GM18511 (cell line): ENCODE results near the gene FAS.

Experiments
- ATAC-seq: cut with Tn5 transposase; IDR thresholded peaks from one replicate; pipeline ENCODE4 v1.9.1; 2021; ENCODE audit warnings: mild to moderate bottlenecking, moderate library complexity; ENCODE audit not compliant: unreplicated experiment

FAS gene

DNA sequence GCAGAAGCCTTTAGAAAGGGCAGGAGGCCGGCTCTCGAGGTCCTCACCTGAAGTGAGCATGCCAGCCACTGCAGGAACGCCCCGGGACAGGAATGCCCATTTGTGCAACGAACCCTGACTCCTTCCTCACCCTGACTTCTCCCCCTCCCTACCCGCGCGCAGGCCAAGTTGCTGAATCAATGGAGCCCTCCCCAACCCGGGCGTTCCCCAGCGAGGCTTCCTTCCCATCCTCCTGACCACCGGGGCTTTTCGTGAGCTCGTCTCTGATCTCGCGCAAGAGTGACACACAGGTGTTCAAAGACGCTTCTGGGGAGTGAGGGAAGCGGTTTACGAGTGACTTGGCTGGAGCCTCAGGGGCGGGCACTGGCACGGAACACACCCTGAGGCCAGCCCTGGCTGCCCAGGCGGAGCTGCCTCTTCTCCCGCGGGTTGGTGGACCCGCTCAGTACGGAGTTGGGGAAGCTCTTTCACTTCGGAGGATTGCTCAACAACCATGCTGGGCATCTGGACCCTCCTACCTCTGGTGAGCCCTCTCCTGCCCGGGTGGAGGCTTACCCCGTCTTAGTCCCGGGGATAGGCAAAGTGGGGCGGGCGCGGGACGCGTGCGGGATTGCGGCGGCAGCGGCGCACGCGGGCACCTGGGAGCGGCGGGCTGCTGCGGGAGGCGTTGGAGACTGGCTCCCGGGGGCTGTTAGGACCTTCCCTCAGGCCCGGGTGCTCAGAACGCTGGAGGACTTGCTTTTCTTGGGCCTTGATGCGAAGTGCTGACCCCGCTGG, at the start of gene FAS:
FAS (plus strand) TSS at position 415 of the 777 bp plus-strand sequence; CDS start at position 494, 79 bp downstream.
- ATAC-seq, result peak; percentile 76

DNA sequence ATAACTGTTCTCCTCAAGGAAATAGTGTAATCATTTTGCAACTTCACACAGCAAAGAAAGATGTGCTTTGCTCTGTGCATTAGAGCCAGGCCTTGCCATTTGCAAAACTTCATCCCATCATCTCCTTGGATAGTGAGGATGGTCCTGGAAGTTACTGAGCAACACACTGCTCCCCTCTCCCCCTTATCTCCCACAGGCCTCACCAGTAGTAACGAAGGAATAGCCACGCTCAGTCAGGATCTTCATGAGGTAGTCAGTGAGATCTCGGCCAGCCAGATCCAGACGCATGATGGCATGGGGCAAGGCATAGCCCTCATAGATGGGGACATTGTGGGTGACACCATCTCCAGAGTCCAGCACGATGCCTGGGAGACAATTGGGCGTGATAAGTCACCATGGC, 49.6 kb upstream of the FAS start:
- ATAC-seq, result no peak

DNA sequence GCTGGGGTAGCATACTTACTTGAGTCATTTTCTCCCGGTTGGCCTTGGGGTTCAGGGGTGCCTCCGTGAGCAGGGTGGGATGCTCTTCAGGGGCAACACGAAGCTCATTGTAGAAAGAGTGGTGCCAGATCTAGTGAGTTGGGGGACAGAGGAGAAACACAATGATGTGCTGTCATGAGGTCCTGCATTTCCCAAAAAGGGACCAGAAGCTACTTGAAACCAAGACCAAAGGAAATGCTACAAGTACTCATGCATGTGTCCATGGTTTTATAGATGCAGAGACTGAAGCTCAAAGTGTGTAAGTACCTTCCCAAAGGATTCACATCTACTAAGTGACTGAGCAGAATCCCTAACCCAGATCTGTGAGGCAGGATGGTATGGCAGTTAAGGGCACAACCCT, 46.8 kb upstream of the FAS start:
- ATAC-seq, result no peak

DNA sequence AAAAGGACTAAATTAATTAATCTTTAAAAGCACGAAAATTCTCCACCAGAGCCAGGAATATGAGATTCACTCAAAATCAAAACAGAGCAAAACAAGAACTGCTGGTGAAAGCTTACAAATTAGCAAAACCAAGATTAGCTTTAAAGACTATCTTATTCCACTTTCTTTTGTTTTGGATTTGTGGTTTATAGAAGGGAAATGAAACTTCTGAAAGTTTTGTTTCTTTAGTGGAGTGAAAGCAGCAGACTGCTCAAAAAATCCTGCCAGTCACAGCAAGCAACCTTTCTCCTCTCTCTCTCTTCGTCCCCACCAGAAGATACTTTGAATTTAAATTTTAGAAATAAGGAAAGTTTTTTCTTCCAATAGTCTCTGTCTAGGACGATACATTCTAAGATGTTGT, 45.8 kb upstream of the FAS start:
- ATAC-seq, result peak; percentile 60

DNA sequence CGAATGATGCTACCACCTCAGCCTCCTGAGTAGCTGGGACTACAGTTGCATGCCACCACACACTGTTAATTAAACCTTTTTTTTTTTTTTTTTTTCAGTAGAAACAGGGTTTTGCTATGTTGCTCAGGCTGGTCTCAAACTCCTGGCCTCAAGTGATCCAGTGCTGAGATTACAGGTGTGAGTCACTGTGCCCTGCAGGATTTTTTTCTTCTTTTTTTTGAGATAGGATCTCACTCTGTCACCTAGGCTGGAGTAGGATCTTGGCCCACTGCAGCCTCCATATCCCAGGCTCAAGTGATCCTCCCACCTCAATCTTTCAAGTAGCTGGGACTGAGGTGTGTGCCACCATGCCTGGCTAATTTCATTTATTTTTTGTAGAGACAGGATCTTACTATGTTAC, 44.4 kb upstream of the FAS start:
- ATAC-seq, result no peak

DNA sequence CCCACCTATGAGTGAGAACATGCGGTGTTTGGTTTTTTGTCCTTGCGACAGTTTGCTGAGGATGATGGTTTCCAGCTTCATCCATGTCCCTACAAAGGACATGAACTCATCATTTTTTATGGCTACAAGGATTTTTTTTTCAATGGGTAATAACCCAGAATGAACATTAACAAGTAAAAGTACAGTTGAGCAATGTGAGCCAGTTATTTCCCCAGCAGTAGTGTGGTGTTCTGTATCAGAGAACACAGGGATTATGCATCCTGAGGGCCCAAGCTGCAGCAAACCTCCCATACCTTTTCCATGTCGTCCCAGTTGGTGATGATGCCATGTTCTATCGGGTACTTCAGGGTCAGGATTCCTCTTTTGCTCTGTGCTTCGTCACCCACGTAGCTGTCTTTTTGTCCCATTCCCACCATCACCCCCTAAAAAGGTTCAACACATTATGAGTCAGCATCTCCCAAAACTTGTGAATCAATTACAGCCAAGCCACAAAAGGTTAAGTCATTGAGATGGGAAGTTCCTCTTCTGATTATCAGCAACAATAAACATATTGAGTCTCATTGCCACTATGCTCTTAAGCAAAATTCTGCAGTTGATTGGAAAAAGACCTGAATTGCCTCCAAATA, 43.5 kb upstream of the FAS start:
- ATAC-seq, result no peak

DNA sequence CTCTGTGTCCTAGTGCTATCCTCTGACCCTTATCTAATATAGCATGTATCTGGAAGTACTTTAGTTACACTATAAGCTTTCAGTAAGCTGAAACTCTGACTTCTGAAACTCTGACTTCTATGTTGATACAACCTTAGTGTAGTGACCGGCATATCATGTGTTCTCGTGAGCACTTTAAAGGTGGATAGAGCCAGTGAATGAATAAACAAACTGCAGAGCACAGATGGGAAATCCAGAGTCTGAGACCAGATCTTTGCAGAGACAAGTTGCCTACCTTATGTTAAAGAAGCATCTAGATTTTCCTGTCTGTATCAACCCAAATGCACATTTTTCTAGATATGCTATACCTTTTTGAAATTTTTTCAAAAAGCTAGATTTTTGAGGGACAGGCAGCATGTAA, 41.5 kb upstream of the FAS start:
- no peak for ATAC-seq

DNA sequence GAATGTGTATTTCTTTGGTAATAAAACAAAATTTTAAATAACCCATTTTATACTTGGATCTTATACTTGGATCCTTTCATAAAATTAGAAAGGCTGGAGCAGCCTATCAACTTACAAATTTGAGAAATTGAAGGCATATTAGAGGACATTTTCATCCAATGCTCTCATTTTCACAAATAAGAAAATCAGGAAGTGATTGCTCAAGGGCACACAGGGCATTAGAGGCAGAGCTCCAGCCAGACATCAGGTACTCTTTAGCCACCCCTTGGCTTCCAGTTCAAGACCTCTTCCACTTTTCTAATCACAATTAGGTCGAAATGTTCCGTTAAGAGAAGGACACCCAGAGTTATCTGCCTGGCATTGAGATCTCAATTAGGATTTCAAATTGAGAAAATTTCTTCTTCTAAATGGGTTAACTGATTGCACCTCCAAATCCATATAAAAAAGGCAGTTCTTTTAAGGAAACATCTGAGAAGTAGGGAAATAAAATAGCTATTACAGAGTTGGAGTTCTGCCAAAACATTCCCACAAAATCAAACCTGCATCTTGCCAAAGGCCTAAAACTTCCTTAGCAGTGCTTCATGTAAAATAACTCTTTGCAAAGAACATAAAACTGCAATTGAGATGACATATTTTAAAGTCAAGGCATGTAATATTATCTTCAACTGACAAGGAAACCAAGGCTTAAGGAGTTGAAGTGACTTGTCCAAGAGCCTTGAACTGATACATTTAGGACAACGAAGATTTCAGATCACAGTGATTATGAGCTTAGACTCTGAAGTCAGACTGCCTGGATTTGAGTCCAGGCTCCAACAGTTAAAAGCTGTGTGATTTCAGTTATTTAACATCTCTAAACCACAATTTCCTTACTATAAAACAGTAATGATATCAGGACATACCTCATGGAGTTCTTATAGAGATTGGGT, 40.4 kb upstream of the FAS start:
- no peak for ATAC-seq

DNA sequence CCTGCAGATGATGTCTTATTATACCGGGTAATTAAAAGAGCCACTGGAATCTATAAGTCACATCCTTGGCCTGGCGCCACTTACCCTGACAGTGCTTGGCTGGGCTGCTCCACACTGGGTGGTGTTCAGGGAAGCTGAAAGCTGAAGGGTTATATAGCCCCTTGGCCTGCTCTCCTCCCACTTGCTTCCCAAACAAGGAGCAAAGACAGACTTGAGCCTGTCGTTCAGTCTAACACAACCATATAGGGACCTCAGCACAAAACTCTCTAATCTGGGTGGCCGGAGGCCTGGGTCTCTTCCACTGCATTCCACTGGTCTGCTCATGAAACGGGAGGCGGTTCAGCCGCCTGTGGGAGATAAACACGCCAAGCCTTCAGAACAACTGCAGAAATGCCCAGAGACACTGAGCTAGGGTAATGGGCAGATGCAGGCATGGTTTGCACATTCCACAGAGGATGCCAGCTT, 37.9 kb upstream of the FAS start, which contains the start of gene ACTA2:
ACTA2 (minus strand) TSS at position 127 of the 465 bp plus-strand sequence. CDS start 3,843 bp downstream, outside the sequence.
- no peak for ATAC-seq

DNA sequence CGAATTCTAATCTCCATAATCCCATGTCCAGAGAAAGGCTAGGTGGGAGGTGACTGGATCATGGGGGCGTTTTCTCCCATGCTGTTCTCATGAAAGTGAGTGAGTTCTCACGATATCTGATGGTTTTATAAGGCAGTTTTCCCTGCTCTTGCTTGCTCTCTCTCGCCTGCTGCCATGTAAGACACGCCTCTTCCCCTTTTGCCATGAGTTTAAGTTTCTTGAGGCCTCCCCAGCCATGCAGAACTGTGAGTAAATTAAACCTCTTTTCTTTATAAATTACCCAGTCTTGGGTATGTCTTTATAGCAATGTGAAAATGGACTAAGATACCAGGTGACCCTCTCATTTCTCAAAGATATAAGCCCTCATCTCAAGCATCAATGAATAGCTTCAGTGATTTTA, 36.9 kb upstream of the FAS start:
- no peak for ATAC-seq

DNA sequence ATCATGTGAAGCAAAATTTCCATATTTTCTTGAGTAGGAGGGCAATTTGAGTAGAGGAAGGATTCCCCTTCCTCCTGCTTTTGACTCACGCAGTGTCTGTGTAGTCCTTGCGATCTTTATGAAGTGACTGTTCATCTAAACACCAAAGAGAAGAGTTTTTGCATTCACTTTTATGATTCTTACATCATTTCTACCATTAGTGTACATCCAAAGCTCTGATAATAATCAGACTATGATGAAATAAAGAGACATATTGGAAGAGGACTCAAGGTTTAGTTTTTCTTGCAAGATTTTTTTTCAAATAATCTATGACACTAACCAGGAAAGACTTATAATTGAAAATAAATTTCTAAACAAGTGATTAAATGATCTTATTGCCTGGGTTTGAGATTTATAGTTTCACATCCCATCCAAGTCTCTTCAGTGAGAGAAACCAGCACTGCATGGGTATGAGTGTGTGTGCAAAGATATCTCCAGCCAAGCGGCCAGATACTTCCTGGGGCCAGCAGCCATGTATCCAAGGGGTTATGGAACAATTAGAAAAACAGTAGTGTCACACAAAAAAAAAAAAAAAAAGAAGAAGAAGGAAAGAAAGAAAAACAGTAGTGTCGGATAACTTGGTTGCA, 36.0 kb upstream of the FAS start:
- ATAC-seq, result no peak

DNA sequence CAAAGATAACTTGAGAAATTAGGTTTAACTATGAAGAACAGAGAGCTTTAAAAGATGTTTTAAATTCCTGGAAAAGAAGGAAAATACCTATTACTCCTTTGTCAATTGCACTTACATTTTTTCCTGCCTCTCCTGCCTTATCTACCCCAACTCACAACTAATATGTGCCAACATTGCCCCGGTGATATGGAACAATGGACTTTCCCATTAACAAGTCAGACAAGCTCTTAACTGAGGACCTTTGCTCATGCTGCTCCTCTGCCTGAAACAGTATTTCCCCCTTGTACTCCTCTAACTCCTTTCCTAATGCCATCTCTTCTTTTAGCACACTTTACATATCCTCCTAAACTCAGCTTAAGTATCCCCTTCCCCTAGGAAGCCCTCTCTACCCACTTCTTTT, 33.2 kb upstream of the FAS start:
- ATAC-seq, result no peak

DNA sequence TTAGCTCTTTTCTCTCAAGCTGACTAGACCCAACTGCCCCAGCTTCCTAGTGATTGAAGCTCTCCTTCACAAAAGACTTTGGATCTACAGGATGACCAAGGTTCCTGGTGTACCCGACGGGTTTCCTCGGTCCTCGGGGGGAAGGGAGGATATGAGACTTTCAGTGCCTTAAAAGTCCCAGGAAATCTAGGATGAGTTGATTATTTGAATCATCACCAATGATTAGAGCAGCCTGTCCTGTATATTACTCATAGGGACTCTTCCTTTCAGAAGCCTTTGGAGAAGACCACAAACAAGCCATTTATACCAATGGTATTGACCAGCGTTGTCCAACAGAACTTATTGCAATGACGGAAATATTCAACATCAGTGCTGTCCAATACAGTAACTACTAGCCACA, 31.9 kb upstream of the FAS start:
- ATAC-seq, result no peak

DNA sequence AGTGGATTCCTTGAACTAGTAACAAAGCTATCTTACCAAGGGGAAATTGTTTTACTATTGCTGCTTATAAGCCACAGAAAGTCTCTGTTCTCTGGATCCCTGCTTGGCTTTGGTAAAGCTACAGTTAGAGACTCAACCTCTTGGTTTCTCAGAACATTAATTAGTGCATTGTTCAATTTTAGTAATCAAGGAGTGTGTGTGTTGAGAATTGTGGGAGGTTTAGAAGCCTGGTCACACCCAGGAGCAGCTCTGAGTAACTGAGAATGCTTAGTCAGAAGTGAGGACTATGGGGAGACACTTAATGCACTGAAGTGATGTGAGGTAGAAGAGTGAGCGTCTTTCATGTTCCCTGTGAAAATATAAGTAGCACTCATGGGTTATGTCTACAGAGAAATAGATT, 29.8 kb upstream of the FAS start:
- no peak for ATAC-seq

DNA sequence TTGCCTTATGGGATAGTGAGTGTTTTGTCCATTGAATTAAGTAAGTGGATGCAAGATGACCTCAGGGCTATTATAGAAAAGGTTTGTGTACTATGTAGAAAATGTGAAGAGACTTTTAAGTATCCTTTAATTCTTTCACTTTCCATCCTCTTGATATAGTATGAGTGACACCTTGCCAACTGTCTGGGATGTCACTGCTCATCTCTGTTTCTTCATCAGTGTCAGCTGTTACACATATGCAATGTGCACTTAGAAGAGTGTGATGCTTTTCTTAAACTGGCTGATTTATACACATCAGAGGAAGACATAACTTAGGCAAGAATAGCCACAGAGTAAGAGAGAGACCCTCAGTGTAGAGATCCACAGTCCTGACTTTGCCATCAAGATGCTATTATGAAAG, 29.3 kb upstream of the FAS start:
- ATAC-seq, result no peak

DNA sequence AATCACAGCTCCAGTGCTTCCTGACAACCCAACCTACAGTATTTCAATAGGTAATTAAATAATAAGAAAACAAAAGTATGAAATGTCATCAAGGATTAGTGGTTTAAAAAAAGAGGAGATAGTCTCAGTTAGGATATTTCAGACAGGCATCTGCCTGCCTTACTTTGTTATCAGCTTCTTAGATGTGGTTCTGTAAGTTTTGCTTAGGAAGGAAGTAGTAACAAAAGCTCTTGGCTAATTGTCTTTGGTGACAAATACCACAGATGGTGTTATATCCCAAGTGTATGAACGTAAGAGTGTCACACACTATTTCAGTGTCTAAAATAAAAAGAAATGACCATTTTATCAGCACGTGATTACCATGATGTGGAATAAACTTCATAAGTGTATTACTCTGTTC, 28.3 kb upstream of the FAS start:
- no peak for ATAC-seq

DNA sequence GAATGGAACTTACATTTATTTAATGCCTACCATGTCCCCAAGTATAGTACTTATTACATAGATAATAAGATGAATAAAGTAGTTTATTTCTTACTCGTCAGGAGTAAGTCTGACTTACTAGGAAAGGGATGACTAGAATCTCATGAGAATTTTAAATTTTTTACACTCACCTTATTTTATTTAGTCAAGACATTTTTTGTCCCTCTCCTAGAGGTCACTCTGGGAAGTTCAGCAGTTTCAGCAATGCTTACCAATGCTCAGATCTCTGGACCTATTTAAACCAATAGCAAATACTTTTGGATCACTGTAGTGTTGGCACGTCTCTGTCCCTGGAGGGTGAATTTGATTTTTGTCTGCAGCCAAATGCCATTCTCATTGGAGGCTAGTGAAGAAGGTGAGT, 27.3 kb upstream of the FAS start:
- no peak for ATAC-seq

DNA sequence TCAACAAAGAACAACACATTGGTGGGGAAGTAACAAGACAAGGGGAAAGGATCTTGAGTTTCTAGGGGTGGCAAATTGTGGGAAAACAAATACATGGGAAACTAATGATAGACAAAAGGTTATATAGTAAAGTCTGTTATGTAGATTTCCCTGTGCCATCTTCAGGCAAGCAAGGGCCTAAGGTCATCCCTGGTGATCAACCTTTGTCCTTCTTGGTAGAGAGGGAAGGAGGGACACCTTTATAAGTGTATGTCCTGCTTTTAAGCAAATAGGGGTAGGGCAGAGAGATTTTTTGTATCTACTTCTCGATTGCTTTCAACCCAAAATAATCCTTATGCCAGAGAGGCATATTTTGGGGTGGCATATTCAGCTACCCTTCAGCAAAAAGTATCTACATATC, 26.2 kb upstream of the FAS start:
- no peak for ATAC-seq

DNA sequence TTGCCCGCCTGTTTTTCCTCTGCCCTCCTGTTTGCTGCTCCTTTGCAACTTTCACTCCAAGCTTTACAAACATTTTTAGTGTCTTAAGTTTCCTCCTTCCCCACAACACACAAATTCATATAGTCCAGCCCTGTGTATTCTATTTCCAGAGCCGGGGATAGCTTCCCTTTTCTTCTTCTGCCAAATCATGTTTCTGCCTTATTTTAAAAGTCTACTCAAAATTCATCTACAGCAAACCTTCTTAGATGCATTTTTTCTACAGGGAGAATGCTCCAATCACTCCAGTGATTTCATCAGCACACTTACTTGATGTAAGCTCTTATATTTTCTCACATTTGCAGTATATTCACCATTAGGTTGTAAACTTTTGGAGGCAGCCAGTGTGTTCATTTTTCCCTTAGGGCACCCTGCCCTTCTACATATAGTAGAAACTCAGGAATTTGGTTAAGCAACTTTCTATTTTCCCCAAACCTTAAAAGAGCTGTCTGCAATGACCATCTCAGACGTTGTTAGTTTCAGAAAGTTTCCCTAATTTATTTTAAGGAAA, 25.7 kb upstream of the FAS start:
- ATAC-seq, result no peak

DNA sequence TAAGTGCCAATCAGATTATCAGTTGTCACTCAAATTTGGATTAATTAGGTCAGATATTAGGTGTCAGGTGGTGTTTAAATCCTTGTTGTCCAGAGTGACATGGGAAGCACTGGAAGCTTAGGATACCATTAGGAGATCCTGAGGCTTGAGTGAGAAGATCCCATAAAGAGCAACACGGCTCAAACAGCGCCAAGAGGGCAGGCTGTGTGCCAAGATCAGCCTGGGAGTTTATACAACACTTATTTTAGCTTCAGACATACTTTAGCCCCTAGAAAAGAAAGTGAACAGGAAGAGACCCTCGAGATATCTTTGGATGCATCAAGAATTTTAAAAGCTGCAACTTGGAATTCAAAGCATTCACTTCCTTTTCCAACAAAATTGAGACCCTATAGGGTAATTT, 23.8 kb upstream of the FAS start:
- no peak for ATAC-seq

DNA sequence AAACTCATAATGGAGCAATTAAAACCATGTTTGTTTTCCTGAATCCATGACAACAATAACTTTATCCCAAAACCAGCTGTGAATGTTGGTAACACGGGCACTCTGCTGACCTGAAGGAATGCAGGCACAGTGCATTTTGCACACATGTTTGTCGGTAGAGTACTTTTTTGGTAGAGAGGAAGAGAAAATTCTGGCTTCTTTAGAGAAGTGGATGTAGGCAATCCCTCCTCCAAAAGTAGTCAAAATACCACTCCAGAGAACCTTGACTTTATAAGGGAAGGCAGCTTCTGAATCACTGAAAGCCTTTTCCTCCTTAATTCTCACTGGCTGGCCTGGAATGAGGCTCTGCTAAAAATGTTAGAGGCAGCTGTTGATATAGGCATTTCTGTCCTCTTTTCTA, 22.2 kb upstream of the FAS start:
- no peak for ATAC-seq
